Effector CD8-positive, alpha-beta T cell (primary cell): ENCODE measurements around the gene SLC9A5.

ENCODE experiments used
- DNase-seq: peaks from one replicate; lab custom pipeline; 2025; lab: John Stamatoyannopoulos, UW

The SLC9A5 gene

GRCh38 chr16:67238806-67239470 is 9.8 kb upstream of the SLC9A5 start:
- DNase-seq = no peak

- DNase-seq = no peak
Observed at GRCh38 chr16:67240506-67240905, 8.3 kb upstream of the SLC9A5 start.

DNA sequence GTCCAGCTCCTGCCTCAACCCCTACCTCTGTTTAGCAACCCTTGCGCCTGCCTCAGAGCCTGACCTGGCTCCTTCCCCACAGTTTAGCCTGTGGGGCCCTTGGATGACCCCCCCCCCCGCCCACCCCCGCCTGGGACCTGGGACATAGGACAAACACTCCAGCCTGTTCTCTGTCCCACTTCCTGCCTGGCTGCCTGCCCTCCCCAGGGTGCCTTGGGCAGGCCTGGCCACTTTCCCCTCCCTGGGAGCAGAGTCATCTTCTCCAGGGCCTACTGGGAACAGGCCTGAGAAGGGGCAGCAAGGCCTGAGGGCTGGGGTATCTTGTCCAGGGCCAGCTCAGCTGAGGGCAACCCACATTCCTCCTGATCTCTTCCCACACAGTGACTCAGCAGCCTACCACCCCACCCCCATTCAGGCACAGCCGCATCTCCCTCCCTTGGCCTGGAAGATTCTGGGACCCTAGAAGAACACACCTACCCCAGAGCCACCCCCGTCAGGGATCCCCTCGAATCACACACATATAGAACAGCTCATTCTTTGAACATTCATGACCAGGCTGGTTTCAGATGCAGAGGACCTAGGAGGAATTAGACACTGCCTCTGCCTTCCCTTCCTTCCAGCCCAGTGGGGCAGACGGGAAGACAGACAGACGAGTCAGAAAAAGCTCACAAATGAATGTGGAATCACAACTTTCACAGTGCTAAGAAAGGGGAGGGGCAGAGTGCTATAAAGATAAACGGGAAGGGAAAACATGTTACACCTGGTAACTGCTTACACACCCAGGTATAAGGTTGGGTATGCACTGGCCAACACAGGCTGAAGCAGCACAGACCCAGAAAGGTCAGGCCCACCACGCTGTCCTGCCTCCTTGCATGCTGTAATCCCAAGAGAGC is 7.5 kb upstream of the SLC9A5 start:
- DNase-seq = no peak

DNA sequence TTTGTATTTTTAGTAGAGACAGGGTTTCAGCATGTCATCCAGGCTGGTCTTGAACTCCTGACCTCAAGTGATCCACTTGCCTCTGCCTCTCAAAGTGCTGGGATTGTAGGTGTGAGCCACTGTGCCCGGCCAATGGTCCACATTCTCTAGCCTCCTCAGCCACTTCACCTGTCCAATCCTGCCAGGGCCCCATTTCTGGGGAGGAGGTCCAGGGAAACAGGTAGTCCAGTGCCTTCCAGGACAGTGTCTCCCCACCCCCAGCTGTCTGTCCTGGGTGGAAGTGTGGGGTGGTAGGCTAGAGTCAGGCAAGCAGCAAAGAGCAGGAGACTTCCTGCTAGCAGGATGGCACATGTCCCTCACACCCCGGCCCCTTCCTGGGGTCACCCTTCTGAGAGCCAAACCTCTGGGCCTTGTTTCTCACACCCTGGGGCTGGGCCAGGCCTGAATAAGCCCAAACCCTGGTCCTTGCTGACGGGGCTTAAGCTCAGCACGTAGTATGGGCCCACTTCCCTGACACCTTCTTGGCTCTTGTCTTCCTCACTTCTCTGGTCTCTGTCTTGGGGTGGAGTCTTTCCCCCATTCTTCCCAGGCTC is 6.5 kb upstream of the SLC9A5 start:
- DNase-seq = no peak

DNA sequence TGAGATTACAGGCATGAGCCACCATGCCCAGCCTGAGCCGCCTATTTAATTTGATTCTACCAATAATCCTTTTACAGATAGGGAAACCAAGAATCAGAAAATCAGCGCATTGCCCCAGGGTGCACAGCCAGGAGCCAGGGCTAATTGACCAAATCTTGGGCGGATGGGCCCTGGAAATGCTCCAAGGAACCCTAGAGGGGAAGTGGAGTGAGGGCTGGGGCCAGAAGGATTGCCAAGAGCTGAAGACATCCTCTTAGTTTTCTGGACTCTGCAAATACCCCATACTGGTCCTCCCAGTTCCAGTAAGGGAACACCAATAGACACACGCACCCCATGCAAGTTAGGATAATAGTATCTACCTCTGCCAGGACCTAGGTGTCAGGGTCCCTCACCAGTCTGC is 5.3 kb upstream of the SLC9A5 start:
- DNase-seq = no peak

GRCh38 chr16:67244387-67245185 is 4.2 kb upstream of the SLC9A5 start:
- peak; percentile 62 for DNase-seq

DNA sequence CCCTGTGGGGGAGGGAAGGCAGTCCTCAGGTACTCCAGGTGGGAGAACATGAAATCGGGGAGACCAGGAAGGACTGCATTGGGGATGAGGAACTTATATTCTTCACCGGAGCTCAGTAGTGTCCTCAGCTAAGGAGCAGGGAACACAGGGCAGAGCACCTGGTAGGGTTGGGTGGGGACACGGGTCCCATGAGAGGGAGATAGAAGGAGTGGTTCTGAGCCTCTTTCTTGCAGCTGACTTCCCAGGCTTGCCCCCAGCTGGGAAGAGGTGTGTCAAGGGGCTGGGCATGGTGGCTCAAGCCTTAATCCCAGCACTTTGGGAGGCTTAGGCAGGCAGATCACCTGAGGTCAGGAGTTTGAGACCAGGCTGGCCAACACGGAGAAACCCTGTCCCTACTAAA is 3.6 kb upstream of the SLC9A5 start:
- DNase-seq = no peak

GRCh38 chr16:67245674-67246080 is 3.1 kb upstream of the SLC9A5 start:
- no peak for DNase-seq

DNA sequence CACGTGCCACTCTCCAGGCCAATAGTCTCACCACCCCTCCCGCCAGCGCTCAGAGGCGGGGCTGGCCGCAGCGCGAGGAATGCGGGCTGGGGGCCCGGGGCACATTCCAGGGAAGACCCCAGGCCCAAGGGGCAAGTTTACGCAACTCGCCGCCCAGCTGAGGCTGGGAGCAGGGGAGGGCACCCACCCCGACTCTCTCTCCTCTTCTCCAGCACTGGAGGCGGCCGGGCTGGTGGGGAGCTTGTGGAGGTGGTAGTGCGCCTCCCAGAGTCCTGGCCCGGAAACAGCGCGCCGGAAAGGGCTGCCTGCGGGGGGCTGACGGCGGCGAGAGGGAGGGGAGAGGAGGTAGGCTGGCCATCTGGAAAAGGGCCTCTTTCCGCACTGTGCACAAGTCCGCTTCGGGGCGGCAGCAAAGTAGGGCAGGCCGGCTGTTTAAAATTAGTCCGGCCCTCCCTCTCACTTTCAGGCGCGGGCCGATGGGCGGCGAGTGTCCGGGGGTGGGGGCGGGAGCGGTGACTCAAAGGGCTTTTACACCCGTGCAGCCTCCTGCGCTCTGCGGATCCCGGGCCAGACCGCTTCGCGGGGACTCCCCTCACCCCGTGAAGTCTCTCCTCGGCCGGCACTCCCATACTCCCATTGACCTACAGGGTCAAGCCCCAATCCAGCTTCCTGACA is 2.6 kb upstream of the SLC9A5 start:
- peak; percentile 22 for DNase-seq

GRCh38 chr16:67246756-67247191 is 2.0 kb upstream of the SLC9A5 start:
- no peak for DNase-seq

GRCh38 chr16:67247192-67248072 is 1.3 kb upstream of the SLC9A5 start, which contains the start of gene FHOD1:
Gene FHOD1, minus strand, starts transcription at chr16:67247481. Its CDS starts 71 bp downstream, at chr16:67247410.
- DNase-seq = peak; percentile 90

GRCh38 chr16:67248073-67248400 is 742 bp upstream of the SLC9A5 start:
- DNase-seq = no peak

DNA sequence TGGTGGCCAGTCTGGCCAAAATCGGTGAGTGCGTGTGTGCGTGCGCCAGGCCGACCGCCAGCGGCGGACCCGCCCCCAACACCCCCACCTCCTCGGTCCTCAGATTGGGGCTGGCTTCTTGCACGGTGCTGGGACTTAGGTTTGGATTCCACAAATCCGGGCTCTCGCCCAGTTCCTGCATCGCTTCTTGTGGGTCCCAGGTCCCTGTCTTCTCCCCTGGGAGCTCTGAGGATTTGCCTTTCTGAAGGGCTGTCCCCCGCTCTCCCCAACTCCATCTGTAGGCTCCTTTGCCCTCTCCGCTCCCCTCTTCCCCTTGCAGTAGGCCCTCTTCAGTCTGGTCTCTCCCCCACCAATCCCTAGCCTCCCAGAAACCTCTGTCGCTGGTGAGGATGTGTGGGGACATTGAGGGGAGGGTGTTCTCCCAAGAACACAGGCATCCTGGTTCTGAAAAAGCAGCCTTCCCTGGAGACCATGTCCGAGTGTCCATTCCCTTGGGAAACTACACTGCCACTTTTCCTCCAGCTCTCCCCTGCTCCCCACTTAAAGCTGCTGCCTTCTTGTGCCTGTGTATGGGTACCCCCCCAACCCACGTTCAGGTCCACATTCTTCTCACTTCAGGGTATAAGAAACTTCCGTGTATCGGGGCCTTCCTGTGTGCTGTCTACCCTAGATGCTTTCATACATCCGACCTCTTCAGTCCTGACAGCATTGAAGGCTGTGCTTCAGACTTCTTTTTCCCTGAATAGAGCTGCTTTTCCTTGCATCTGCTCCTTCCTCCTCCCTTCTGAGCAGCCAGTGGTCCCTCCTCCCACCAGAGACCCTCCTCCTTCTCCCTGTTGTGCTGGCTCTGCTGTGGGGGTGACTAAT is 632 bp downstream of the SLC9A5 start:
- DNase-seq = no peak

DNA sequence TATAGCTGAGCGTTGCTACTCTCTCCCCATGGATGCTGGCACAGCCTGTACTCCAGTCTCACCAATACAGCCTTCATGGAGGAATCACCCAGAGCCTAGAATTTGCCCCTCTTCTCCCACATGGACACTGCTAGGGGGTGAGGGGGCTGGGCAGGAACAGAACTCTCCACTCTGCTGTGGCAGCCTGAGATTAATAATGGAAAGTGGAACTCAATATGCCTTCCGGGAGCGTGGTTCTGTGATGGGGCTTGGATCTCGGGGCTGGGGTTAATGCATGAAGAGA is 1.2 kb downstream of the SLC9A5 start:
- DNase-seq = no peak

- DNase-seq = no peak
Observed at GRCh38 chr16:67252609-67253497, 4.1 kb downstream of the SLC9A5 start.

DNA sequence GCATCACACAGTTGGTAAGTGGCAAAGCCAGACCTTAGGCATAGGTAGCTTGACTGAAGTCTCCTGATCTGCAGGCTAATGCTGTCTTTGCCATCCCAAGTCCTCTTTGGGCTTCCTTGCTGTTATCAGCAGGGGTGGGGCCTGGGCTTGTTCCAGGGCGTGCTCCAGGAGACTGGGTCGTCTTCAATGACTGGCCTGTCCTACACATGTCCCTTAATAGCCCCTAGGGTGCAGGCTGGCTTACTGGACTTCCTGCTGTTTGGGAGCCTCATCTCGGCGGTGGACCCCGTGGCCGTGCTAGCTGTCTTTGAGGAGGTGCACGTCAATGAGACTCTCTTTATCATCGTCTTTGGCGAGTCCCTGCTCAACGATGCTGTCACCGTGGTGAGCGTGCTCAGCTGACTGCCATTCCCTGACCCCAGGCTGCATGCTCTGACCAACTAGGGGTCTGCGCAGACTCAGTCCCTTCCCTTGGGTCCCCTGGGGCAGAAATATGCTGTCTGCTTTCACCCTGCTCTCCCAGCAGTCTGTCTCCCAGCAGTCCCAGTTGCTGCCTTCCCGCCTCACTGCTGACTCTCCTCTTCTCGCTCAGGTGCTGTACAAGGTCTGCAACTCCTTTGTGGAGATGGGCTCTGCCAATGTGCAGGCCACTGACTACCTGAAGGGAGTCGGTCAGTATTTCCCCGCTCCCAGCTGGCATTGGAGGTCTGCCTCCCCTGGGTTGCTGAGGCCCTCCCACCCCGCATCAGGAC is 6.2 kb downstream of the SLC9A5 start:
- DNase-seq = no peak

DNA sequence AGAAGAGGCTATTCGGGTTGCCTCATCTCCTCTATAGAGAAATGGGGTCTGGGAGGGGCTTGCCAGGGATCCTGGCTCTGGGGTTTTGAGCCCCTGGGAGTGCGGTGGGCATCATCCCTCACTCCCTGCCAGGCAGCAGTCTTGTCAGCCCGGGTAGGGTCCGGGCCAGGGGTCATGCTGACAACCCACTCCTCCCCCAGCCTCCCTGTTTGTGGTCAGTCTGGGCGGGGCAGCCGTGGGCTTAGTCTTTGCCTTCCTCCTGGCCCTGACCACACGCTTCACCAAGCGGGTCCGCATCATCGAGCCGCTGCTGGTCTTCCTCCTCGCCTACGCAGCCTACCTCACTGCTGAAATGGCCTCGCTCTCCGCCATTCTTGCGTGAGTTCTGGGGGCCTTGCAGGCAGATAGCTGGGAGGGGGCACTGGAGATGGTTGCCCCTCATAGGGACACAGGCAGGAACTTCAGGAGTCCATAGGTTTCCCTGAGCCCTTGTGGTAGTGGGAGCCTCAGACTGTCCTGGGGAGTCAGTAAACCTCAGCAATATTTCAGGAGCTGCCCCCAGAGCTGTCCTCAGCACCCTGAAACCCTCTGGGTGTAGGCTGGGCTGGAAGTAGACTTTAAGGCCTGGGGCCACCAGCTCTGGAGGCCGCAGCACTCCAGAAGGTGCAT is 6.9 kb downstream of the SLC9A5 start:
- DNase-seq = no peak
